SU-DHL-6 (cell line): ENCODE data around the gene IFT43.

Source experiments
- H2AFZ ChIP-seq: fragments of 200-600 bp; sonication (generic); 2 replicates; pipeline ENCODE4 v1.6.1; 2014; ENCODE audit warnings: low read depth, mild to moderate bottlenecking, moderate library complexity, mixed read lengths, antibody characterized with exemption, low read length; ENCODE audit not compliant: severe bottlenecking
- H3F3A ChIP-seq: fragments of 200-600 bp; shearing (Covaris generic); 2 replicates; pipeline ENCODE4 v1.6.0; 2016; ENCODE audit warnings: antibody characterized with exemption, mild to moderate bottlenecking; ENCODE audit not compliant: insufficient read depth
- H3K27ac ChIP-seq: fragments of 200-600 bp; sonication (generic); 2 replicates; pipeline ENCODE4 v1.5.1; 2016; ENCODE audit warnings: low read depth, mild to moderate bottlenecking, low read length, moderate library complexity, mixed read lengths
- H3K27me3 ChIP-seq: fragments of 200-600 bp; sonication (generic), shearing (Covaris generic); 2 replicates; pipeline ENCODE4 v1.6.0; 2014; ENCODE audit warnings: mild to moderate bottlenecking, low read length
- H3K36me3 ChIP-seq: fragments of 200-600 bp; sonication (generic); 2 replicates; pipeline ENCODE4 v1.6.1; 2014; ENCODE audit warnings: mild to moderate bottlenecking, low read length, mixed read lengths
- H3K4me2 ChIP-seq: fragments of 300-600, 200-600 bp; shearing (Covaris generic), sonication (generic); 2 replicates; pipeline ENCODE4 v1.6.0; 2014; ENCODE audit warnings: low read length, low read depth, mild to moderate bottlenecking; ENCODE audit not compliant: poor library complexity, severe bottlenecking
- H3K4me3 ChIP-seq: fragments of 200-600 bp; sonication (generic); 2 replicates; pipeline ENCODE4 v1.5.1; 2014; ENCODE audit warnings: antibody characterized with exemption, low read length, mild to moderate bottlenecking, mixed read lengths; ENCODE audit not compliant: insufficient read depth, poor library complexity, severe bottlenecking
- H3K79me2 ChIP-seq: fragments of 200-600 bp; sonication (generic); 2 replicates; pipeline ENCODE4 v1.6.1; 2014; ENCODE audit warnings: mild to moderate bottlenecking, low read length, moderate library complexity; ENCODE audit not compliant: insufficient read depth
- H3K9ac ChIP-seq: fragments of 200-600 bp; sonication (generic); 2 replicates; pipeline ENCODE4 v1.7.0; 2014; ENCODE audit warnings: mild to moderate bottlenecking, low read length
- H3K9me2 ChIP-seq: fragments of 200-600 bp; sonication (generic); replicated peaks from 2 replicates; pipeline ENCODE4 v1.6.1; 2014; ENCODE audit warnings: low read length; ENCODE audit not compliant: insufficient read depth
- H3K9me3 ChIP-seq: fragments of 200-600 bp; sonication (generic); 2 replicates; pipeline ENCODE4 v1.6.1; 2014; ENCODE audit warnings: low read length, mixed read lengths; ENCODE audit not compliant: insufficient read depth
- H4K20me1 ChIP-seq: fragments of 200-600 bp; sonication (generic); 2 replicates; pipeline ENCODE4 v1.6.1; 2014; ENCODE audit warnings: low read depth, mild to moderate bottlenecking, antibody characterized with exemption, low read length, moderate library complexity, mixed read lengths
- CTCF ChIP-seq: fragments of 200-600 bp; sonication (generic); IDR thresholded peaks from one replicate; pipeline ENCODE4 v1.5.1; 2017; ENCODE audit warnings: antibody characterized with exemption, mild to moderate bottlenecking, low read length, moderate library complexity; ENCODE audit not compliant: insufficient read depth, poor library complexity, severe bottlenecking
- EZH2phosphoT487 ChIP-seq: fragments of 200-600 bp; sonication (generic), shearing (Covaris generic); conservative IDR thresholded peaks from 2 replicates; pipeline ENCODE4 v1.6.1; 2018; ENCODE audit warnings: mild to moderate bottlenecking, antibody characterized with exemption, low read length, moderate library complexity, mixed read lengths

Gene IFT43

GRCh38 chr14:76055330-76055729 lies 69.8 kb downstream of the IFT43 start:
- Histone ChIP-seq H2AFZ (no peak overlapping the region), H3K9me2 (no peaks in the 10 kb centered on the region), H3K9ac (no peak overlapping the region), H3K4me3 (no peak overlapping the region), H3K4me2 (no peak overlapping the region), H3F3A (no peaks in the 10 kb centered on the region), H4K20me1 (no peaks in the 10 kb centered on the region; the same call in 1 of the 2 replicates), H3K9me3 (no peaks in the 10 kb centered on the region), H3K79me2 (no peaks in the 10 kb centered on the region), H3K27ac (no peak overlapping the region), H3K36me3 (no peaks in the 10 kb centered on the region), H3K27me3 (no peaks in the 10 kb centered on the region)
- TF ChIP-seq EZH2phosphoT487 (no peak), CTCF (no peak)

- Histone ChIP-seq H3K27ac (no peak overlapping the region), H3K36me3 (no peaks in the 10 kb centered on the region), H3K4me3 (no peak overlapping the region), H3K9me2 (no peaks in the 10 kb centered on the region), H2AFZ (no peak overlapping the region), H4K20me1 (no peaks in the 10 kb centered on the region; the same call in 1 of the 2 replicates), H3K79me2 (no peaks in the 10 kb centered on the region), H3K9ac (no peak overlapping the region), H3K27me3 (no peaks in the 10 kb centered on the region), H3F3A (no peaks in the 10 kb centered on the region), H3K4me2 (no peak overlapping the region), H3K9me3 (no peaks in the 10 kb centered on the region)
- TF ChIP-seq CTCF (peak; percentile 31), EZH2phosphoT487 (no peak)
Measured at GRCh38 chr14:76056128-76056527, 70.6 kb downstream of the IFT43 start.

- Histone ChIP-seq H3K9me2 (no peaks in the 10 kb centered on the region), H3K4me3 (no peak overlapping the region), H3K9ac (no peak overlapping the region), H3F3A (no peaks in the 10 kb centered on the region), H3K27me3 (no peaks in the 10 kb centered on the region), H3K27ac (no peak overlapping the region), H3K9me3 (no peaks in the 10 kb centered on the region), H4K20me1 (no peaks in the 10 kb centered on the region), H3K36me3 (no peaks in the 10 kb centered on the region), H3K79me2 (no peaks in the 10 kb centered on the region), H3K4me2 (no peak overlapping the region), H2AFZ (no peak overlapping the region)
- TF ChIP-seq CTCF (no peak), EZH2phosphoT487 (no peak)
Measured at GRCh38 chr14:76057914-76058313, 72.4 kb downstream of the IFT43 start.
